Mesothelial cell of epicardium (in vitro differentiated cells): ENCODE measurements around the gene NAA40. TPM values are rescaled to one million over a fixed set of nuclear protein-coding genes. Genes with fewer than 3 reads are reported as not detected.

Experiments
- DNase-seq, 2 experiments: peaks; one replicate each; pipeline ENCODE4 v3.0.0; 2021; ENCODE audit warnings: low spot score in 2 of 2; ENCODE audit not compliant: unreplicated experiment in 2 of 2
- H3K27ac Mint-ChIP-seq: 2 replicates; pipeline ENCODE4 v1.8.0; 2021; ENCODE audit warnings: mixed read lengths
- H3K27me3 Mint-ChIP-seq: 2 replicates; pipeline ENCODE4 v1.8.0; 2021; ENCODE audit warnings: low read depth, mixed read lengths
- H3K36me3 Mint-ChIP-seq: 2 replicates; pipeline ENCODE4 v1.8.0; 2021; ENCODE audit warnings: mixed read lengths
- H3K4me1 Mint-ChIP-seq: 2 replicates; pipeline ENCODE4 v1.8.0; 2021; ENCODE audit warnings: mixed read lengths
- H3K4me3 Mint-ChIP-seq: 2 replicates; pipeline ENCODE4 v1.8.0; 2021; ENCODE audit warnings: mild to moderate bottlenecking, moderate library complexity, mixed read lengths
- H3K9me3 Mint-ChIP-seq: 2 replicates; pipeline ENCODE4 v1.8.0; 2021; ENCODE audit warnings: mixed read lengths
- total RNA-seq: library from RNA; stranded (reverse); gene quantifications from 3 replicates; pipeline ENCODE4 v1.2.1, GENCODE V29; 2021
- TF ChIP-seq, protein P1 (sequence below): fragments of 200-600 bp; sonication (generic); IDR thresholded peaks from one replicate; pipeline ENCODE4 v1.5.0; 2021; ENCODE audit warnings: antibody characterized with exemption; ENCODE audit not compliant: unreplicated experiment

Gene NAA40
- total RNA-seq, 1 donor from 2014 or later: 50.7 TPM

DNA sequence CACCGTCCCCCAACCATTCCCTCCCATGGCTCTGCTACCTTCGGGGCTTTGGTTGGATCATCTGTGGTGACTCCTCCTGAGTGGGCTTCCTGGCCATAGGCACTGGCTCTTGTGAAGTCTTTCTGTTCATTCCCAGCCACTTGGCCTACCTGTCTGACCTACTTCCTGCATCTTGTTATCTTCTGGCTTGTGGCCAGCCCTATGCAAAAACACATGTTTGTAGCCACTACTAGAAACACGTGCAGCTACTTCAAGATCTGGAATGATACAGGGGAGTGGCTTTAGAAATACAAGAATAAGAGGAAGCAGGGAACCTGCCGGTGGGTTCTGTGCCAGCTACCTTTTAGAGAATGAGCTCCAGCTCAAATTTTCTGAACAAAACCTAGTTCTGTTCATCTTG lies 42.7 kb upstream of the NAA40 start:
- peaks cover 8% of the 10 kb centered on the region for H3K9me3 Mint-ChIP-seq
- H3K4me1 Mint-ChIP-seq: peaks cover 5% of the 10 kb centered on the region
- no peak overlapping the region for H3K4me3 Mint-ChIP-seq
- TF ChIP-seq, protein P1, sequence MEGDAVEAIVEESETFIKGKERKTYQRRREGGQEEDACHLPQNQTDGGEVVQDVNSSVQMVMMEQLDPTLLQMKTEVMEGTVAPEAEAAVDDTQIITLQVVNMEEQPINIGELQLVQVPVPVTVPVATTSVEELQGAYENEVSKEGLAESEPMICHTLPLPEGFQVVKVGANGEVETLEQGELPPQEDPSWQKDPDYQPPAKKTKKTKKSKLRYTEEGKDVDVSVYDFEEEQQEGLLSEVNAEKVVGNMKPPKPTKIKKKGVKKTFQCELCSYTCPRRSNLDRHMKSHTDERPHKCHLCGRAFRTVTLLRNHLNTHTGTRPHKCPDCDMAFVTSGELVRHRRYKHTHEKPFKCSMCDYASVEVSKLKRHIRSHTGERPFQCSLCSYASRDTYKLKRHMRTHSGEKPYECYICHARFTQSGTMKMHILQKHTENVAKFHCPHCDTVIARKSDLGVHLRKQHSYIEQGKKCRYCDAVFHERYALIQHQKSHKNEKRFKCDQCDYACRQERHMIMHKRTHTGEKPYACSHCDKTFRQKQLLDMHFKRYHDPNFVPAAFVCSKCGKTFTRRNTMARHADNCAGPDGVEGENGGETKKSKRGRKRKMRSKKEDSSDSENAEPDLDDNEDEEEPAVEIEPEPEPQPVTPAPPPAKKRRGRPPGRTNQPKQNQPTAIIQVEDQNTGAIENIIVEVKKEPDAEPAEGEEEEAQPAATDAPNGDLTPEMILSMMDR: no peak
- no peaks in the 10 kb centered on the region for H3K27me3 Mint-ChIP-seq
- peaks cover 46% of the 10 kb centered on the region for H3K36me3 Mint-ChIP-seq
- peak overlapping the region; percentile 66 for H3K27ac Mint-ChIP-seq
- DNase-seq: no peak

DNA sequence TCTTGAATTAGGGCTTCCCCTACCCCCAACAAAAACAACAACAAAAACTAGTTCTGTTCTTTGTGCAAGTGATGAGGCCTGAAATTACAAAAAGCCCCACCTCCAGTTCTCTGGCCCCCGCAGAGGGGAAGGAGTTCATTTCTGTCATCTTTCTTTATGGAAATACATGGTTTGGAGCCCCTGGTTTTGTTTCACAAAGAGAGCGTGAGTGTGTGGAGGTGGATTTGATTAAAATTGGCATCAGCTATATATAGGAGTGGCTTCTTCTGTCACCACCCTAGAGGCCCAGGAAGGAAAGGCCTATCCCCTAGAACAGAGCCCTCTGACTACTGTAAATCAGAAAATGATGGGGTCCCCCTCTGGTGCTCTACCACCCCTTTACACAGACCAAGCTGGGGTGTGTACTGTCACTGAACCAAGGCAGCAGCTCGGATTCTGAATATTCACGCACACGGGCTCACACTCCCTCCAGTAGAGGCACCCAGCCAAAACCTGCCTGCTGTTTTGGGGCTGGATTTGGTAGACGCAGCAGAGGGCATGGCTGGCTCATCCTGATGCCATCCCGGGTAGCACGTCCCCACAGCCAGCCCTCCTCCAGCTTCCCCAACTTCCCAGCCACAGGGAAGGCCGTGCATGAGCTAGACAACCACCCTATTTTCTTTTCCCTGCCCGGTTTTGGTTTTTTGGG lies 41.2 kb upstream of the NAA40 start:
- Mint-ChIP-seq H3K27me3 (no peaks in the 10 kb centered on the region), H3K27ac (no peak overlapping the region), H3K4me1 (peaks cover 5% of the 10 kb centered on the region), H3K36me3 (peaks cover 50% of the 10 kb centered on the region), H3K4me3 (no peak overlapping the region), H3K9me3 (peaks cover 8% of the 10 kb centered on the region)
- TF ChIP-seq, protein P1: no peak
- DNase-seq: no peak

DNA sequence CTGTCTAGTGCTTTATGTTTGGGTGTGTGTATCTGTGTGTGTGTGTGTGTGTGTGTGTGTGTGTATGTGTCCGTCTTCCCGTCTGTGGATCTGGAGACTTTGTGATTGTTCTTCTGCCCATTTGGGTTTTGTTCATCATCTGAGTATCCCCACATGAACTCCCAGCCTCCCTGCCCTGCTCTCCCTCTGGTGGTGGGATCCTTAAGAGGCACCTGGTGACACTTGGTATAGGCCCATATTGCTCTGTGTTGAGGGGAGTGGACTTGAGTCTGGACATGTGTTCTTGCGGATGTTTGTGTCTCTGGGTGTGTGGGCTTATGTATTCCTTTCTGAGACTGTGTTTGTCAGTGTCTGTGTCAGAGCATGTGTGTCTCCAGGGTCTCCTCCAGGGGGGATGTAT lies 37.1 kb upstream of the NAA40 start:
- no peak for DNase-seq
- Mint-ChIP-seq H3K27me3 (no peaks in the 10 kb centered on the region), H3K27ac (no peak overlapping the region), H3K4me1 (no peaks in the 10 kb centered on the region), H3K9me3 (no peaks in the 10 kb centered on the region), H3K4me3 (no peak overlapping the region), H3K36me3 (peaks cover 35% of the 10 kb centered on the region)
- TF ChIP-seq, protein P1: no peak

DNA sequence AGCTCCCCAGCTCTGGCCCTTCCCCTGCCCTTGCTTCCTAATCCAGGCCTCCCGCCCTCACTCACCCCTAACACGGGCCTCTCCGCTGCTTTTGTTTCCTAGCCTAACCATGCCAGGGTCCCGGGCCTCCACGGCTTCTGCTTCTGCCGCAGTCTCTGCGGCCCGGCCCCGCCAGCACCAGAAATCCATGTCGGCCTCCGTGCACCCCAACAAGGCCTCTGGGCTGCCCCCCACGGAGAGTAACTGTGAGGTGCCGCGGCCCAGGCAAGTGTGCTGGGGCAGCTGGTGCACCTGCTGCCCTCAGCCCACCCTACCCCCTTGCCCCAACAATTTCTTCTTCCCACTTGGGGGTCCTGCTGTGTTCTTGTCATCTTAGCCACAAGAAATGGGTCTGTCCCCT lies 34.9 kb upstream of the NAA40 start:
- Mint-ChIP-seq H3K27me3 (no peaks in the 10 kb centered on the region), H3K4me3 (no peak overlapping the region), H3K36me3 (peaks cover 28% of the 10 kb centered on the region), H3K27ac (no peak overlapping the region), H3K4me1 (peaks cover 3% of the 10 kb centered on the region), H3K9me3 (no peaks in the 10 kb centered on the region)
- TF ChIP-seq, protein P1: no peak
- DNase-seq: no peak

DNA sequence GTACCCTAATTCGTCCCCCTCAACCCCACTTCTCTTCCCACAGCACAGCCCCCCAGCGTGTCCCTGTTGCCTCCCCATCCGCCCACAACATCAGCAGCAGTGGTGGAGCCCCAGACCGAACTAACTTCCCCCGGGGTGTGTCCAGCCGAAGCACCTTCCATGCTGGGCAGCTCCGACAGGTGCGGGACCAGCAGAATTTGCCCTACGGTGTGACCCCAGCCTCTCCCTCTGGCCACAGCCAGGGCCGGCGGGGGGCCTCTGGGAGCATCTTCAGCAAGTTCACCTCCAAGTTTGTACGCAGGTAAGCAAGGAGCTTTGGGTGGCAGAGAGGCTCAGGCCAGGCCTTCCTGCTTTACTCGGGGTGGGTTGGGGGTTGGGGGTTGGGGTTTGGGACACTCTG lies 34.1 kb upstream of the NAA40 start:
- DNase-seq: no peak
- TF ChIP-seq, protein P1: no peak
- Mint-ChIP-seq H3K9me3 (no peaks in the 10 kb centered on the region), H3K4me3 (no peak overlapping the region), H3K36me3 (peaks cover 25% of the 10 kb centered on the region), H3K27ac (no peak overlapping the region), H3K27me3 (no peaks in the 10 kb centered on the region), H3K4me1 (peaks cover 7% of the 10 kb centered on the region)
